H1 (cell line): ENCODE measurements around the gene ZNF644. TPM values are rescaled to one million over a fixed set of nuclear protein-coding genes. Genes with fewer than 3 reads are reported as not detected.

Experiments used
- CTCF ChIA-PET: fragments of 300-600 bp; sonication (Branson Sonifier 250); formaldehyde crosslinking; loops from one replicate; lab custom pipeline; 2021; ENCODE audit not compliant: partially characterized antibody; lab: Charles Lee
- POLR2A ChIA-PET: fragments of 300-600 bp; sonication (Branson Sonifier 250); formaldehyde crosslinking; loops from one replicate; lab custom pipeline; 2021; ENCODE audit warnings: inconsistent platforms; ENCODE audit not compliant: partially characterized antibody; lab: Charles Lee
- DNase-seq, 2 experiments: peaks; one replicate each; pipeline versions ENCODE4 v3.0.0 to v3.0.0-alpha.2; 2010 to 2022; ENCODE audit warnings: low spot score in 2 of 2, low read depth in 1 of 2, mixed read lengths in 1 of 2
- FAIRE-seq: peaks from 2 replicates; lab custom pipeline; 2011; peaks lifted over from hg19 to GRCh38; lab: Jason Lieb, UNC
- H2AFZ ChIP-seq: 2 replicates; pipeline ENCODE4 v1.8.1; 2012; ENCODE audit warnings: low read length, inconsistent platforms
- H2AK5ac ChIP-seq: 2 replicates; pipeline ENCODE4 v1.6.1; 2013; ENCODE audit warnings: low read depth, low read length
- H2BK120ac ChIP-seq: replicated peaks from 2 replicates; pipeline ENCODE3; 2013; ENCODE audit warnings: low read depth, low read length, inconsistent platforms
- H2BK12ac ChIP-seq: 2 replicates; pipeline ENCODE4 v1.6.1; 2013; ENCODE audit warnings: low read depth, low read length
- H2BK15ac ChIP-seq: 2 replicates; pipeline ENCODE4 v1.6.1; 2013; ENCODE audit warnings: low read length
- H2BK20ac ChIP-seq: 2 replicates; pipeline ENCODE4 v1.6.1; 2013; ENCODE audit warnings: low read length
- H2BK5ac ChIP-seq: 2 replicates; pipeline ENCODE4 v1.6.1; 2013; ENCODE audit warnings: low read depth, low read length
- H3K14ac ChIP-seq: 2 replicates; pipeline ENCODE4 v1.6.1; 2013; ENCODE audit warnings: inconsistent platforms; ENCODE audit not compliant: insufficient read length
- H3K18ac ChIP-seq: 2 replicates; pipeline ENCODE4 v1.6.1; 2013; ENCODE audit warnings: low read length; ENCODE audit errors: extremely low read depth
- H3K23ac ChIP-seq: 2 replicates; pipeline ENCODE4 v1.6.1; 2013; ENCODE audit warnings: inconsistent platforms; ENCODE audit not compliant: insufficient read length
- H3K23me2 ChIP-seq: 2 replicates; pipeline ENCODE4 v1.6.1; 2013; ENCODE audit warnings: low read depth, low read length
- H3K27ac ChIP-seq: 2 replicates; pipeline ENCODE4 v1.6.1; 2011; ENCODE audit warnings: low read depth, low read length, inconsistent platforms
- H3K27me3 ChIP-seq, 4 experiments: replicated peaks in 1 of 4; 1 replicate in 1 of 4; 2 replicates in 3 of 4; pipeline versions ENCODE4 v1.6.1 to v1.8.1; 2011 to 2013; ENCODE audit warnings: low read length in 3 of 4, mild to moderate bottlenecking in 3 of 4, inconsistent platforms in 2 of 4, mixed read lengths in 2 of 4, moderate library complexity in 1 of 4; ENCODE audit not compliant: control insufficient read depth in 3 of 4, insufficient read depth in 3 of 4; ENCODE audit errors: extremely low read depth in 1 of 4
- H3K36me3 ChIP-seq, 4 experiments: 2 replicates each; pipeline versions ENCODE4 v1.6.1 to v1.8.1; 2011 to 2013; ENCODE audit warnings: mild to moderate bottlenecking in 4 of 4, low read length in 3 of 4, moderate library complexity in 2 of 4, control low read depth in 1 of 4, inconsistent platforms in 1 of 4; ENCODE audit not compliant: insufficient read depth in 4 of 4, control insufficient read depth in 2 of 4
- H3K4ac ChIP-seq: replicated peaks from 2 replicates; pipeline ENCODE3; 2013; ENCODE audit warnings: low read length, low read depth, mixed read lengths, inconsistent platforms; ENCODE audit not compliant: insufficient read length
- H3K4me1 ChIP-seq, 4 experiments: replicated peaks in 1 of 4; 1 replicate in 1 of 4; 2 replicates in 3 of 4; pipeline versions ENCODE4 v1.6.1 to v1.8.1; 2011 to 2013; ENCODE audit warnings: low read length in 3 of 4, inconsistent platforms in 2 of 4, mixed read lengths in 1 of 4; ENCODE audit not compliant: insufficient read depth in 4 of 4, control insufficient read depth in 3 of 4
- H3K4me2 ChIP-seq, 2 experiments: 2 replicates each; pipeline versions ENCODE4 v1.6.1 to v1.8.1; 2011 to 2013; ENCODE audit warnings: low read depth in 2 of 2, low read length in 2 of 2, control low read depth in 1 of 2, inconsistent platforms in 1 of 2, mild to moderate bottlenecking in 1 of 2; ENCODE audit not compliant: insufficient read depth in 1 of 2
- H3K4me3 ChIP-seq, 4 experiments: fragments of 200-600, 300-600 bp in 1 of 4; sonication (generic), shearing (Covaris generic), sonication (Bioruptor Twin) in 1 of 4; 2 replicates each; pipeline versions ENCODE4 v1.5.1 to v1.8.1; 2011 to 2016; ENCODE audit warnings: low read length in 4 of 4, low read depth in 3 of 4, control low read depth in 2 of 4, inconsistent platforms in 2 of 4, mild to moderate bottlenecking in 2 of 4, mixed read lengths in 1 of 4, moderate library complexity in 1 of 4; ENCODE audit not compliant: insufficient read depth in 2 of 4; ENCODE audit errors: extremely low read depth in 1 of 4
- H3K56ac ChIP-seq: replicated peaks from 2 replicates; pipeline ENCODE3; 2013; ENCODE audit warnings: low read depth, mild to moderate bottlenecking, mixed read lengths, low read length, inconsistent platforms; ENCODE audit not compliant: insufficient read length
- H3K79me1 ChIP-seq: 2 replicates; pipeline ENCODE4 v1.6.1; 2013; ENCODE audit warnings: low read depth, low read length, control low read depth
- H3K79me2 ChIP-seq, 2 experiments: 2 replicates each; pipeline versions ENCODE4 v1.6.1 to v1.8.1; 2012 to 2013; ENCODE audit warnings: low read length in 2 of 2, mild to moderate bottlenecking in 2 of 2, inconsistent platforms in 1 of 2; ENCODE audit not compliant: insufficient read depth in 2 of 2, control insufficient read depth in 1 of 2
- H3K9ac ChIP-seq, 4 experiments: replicated peaks in 1 of 4; 1 replicate in 1 of 4; 2 replicates in 3 of 4; pipeline versions ENCODE4 v1.6.1 to v1.8.1; 2011 to 2013; ENCODE audit warnings: low read depth in 3 of 4, low read length in 3 of 4, control low read depth in 2 of 4, mild to moderate bottlenecking in 2 of 4, moderate library complexity in 2 of 4, inconsistent platforms in 1 of 4; ENCODE audit errors: extremely low read depth in 1 of 4
- H3K9me3 ChIP-seq, 2 experiments: 2 replicates each; pipeline versions ENCODE4 v1.6.1 to v1.8.1; 2012 to 2013; ENCODE audit warnings: mild to moderate bottlenecking in 2 of 2, moderate library complexity in 2 of 2, control low read depth in 1 of 2, inconsistent platforms in 1 of 2, low read depth in 1 of 2, low read length in 1 of 2, mixed read lengths in 1 of 2; ENCODE audit not compliant: insufficient read depth in 2 of 2
- H4K20me1 ChIP-seq, 2 experiments: replicated peaks in 1 of 2; 2 replicates each; pipeline versions ENCODE3 to v1.8.1; 2011 to 2013; ENCODE audit warnings: inconsistent platforms in 2 of 2, low read length in 2 of 2, mild to moderate bottlenecking in 1 of 2; ENCODE audit not compliant: insufficient read depth in 2 of 2, control insufficient read depth in 1 of 2
- H4K5ac ChIP-seq: 2 replicates; pipeline ENCODE4 v1.6.1; 2013; ENCODE audit warnings: low read length, low read depth, mixed read lengths, inconsistent platforms; ENCODE audit not compliant: insufficient read length
- H4K8ac ChIP-seq: 2 replicates; pipeline ENCODE4 v1.8.0; 2013; ENCODE audit warnings: mild to moderate bottlenecking, moderate library complexity, low read length, inconsistent platforms; ENCODE audit not compliant: insufficient read depth; ENCODE audit errors: extremely low read depth
- H4K91ac ChIP-seq: replicated peaks from 2 replicates; pipeline ENCODE3; 2013; ENCODE audit warnings: low read length, mixed read lengths, inconsistent platforms; ENCODE audit not compliant: insufficient read length
- ASH2L ChIP-seq: fragments of 200-600, 300-600 bp; sonication (generic); IDR thresholded peaks from one replicate; pipeline ENCODE4 v1.7.1; 2017; ENCODE audit warnings: low read length
- ATF2 ChIP-seq: IDR thresholded peaks from 2 replicates; pipeline ENCODE4 v1.6.1; 2012; ENCODE audit warnings: low read length, inconsistent platforms
- ATF3 ChIP-seq: IDR thresholded peaks from 2 replicates; pipeline ENCODE4 v1.6.1; 2011; ENCODE audit warnings: low read depth, mild to moderate bottlenecking, low read length; ENCODE audit not compliant: insufficient read depth
- CEBPB ChIP-seq: IDR thresholded peaks from 2 replicates; pipeline ENCODE4 v1.6.1; 2012; ENCODE audit warnings: low read depth, low read length
- CHD2 ChIP-seq: IDR thresholded peaks from 2 replicates; pipeline ENCODE4 v1.6.1; 2012; ENCODE audit warnings: low read length, improper control_type of control experiment
- HDAC2 ChIP-seq, 2 experiments: fragments of 300-600 bp in 1 of 2; sonication (generic) in 1 of 2; IDR thresholded peaks; 2 replicates each; pipeline ENCODE4 v1.6.1; 2011 to 2012; ENCODE audit warnings: low read depth in 2 of 2, low read length in 2 of 2, mild to moderate bottlenecking in 2 of 2, moderate library complexity in 2 of 2, borderline replicate concordance in 1 of 2, inconsistent platforms in 1 of 2
- HDAC6 ChIP-seq: IDR thresholded peaks from one replicate; pipeline ENCODE4 v1.7.1; 2012; ENCODE audit warnings: low read depth, mild to moderate bottlenecking, inconsistent platforms, low read length, moderate library complexity
- RXRA ChIP-seq: IDR thresholded peaks from 2 replicates; pipeline ENCODE4 v1.6.1; 2011; ENCODE audit warnings: low read depth, mild to moderate bottlenecking, low read length, moderate library complexity; ENCODE audit not compliant: insufficient read depth
- SP1 ChIP-seq: IDR thresholded peaks from 2 replicates; pipeline ENCODE4 v1.6.1; 2011; ENCODE audit warnings: low read depth, low read length
- WGBS, 2 experiments: shearing (Covaris generic) in 1 of 2; methylation state at CpG; one replicate each; pipeline versions ENCODE4 v1.1.6 to v1.1.7; 2013 to 2015; ENCODE audit warnings: low lambda C conversion rate in 2 of 2, mixed read lengths in 2 of 2, inconsistent platforms in 1 of 2, low coverage in 1 of 2, missing lambda C conversion rate in 1 of 2; ENCODE audit not compliant: insufficient replicate concordance in 2 of 2, insufficient coverage in 1 of 2, insufficient read length in 1 of 2; ENCODE audit errors: extremely low coverage in 1 of 2, missing lambda C conversion rate in 1 of 2; 5-methylcytosine and 5-hydroxymethylcytosine counted together
- polyA plus RNA-seq, 7 experiments: library from polyadenylated mRNA; depleted of rRNA in 3 of 7; stranded (reverse) in 5 of 7; unstranded in 2 of 7; fragments of >200 nt in 5 of 7; fragments of 200-250 nt in 2 of 7; gene quantifications; 1 replicate in 5 of 7; 2 replicates in 1 of 7; 4 replicates in 1 of 7; pipeline versions ENCODE4 v1.2.1 to v1.2.3, GENCODE V29; 2011 to 2013; ENCODE audit warnings: missing spikeins in 2 of 7, mixed read lengths in 2 of 7
- total RNA-seq: library from RNA; stranded (reverse); fragmentation: NEBNext Ultra II Directional; extraction: Animal tissue kit (Norgen Biotek cat#: 25700); gene quantifications from 2 replicates; pipeline ENCODE4 v1.2.1, GENCODE V29; 2021

Gene ZNF644
- total and polyA plus RNA-seq, 2 of the 8 experiments (the other 6 are each of a cell fraction or from before 2014, with no cell fraction given): 14.5 to 93.5 TPM

- CTCF ChIA-PET: interaction anchor here (0.9 to 1.1 kb wide), 2 partner anchors 21 to 343 kb away, joined by 3 read pairs; no protein-coding TSS in a partner anchor
- Histone ChIP-seq H4K20me1 (no peaks in the 10 kb centered on the region), H2BK120ac (no peak overlapping the region), H2BK15ac (no peak overlapping the region), H3K14ac (no peak overlapping the region), H3K56ac (no peak overlapping the region), H2BK5ac (no peak overlapping the region), H3K4me2 (no peak overlapping the region), H3K36me3 (no peaks in the 10 kb centered on the region), H2AFZ (peak overlapping the region; percentile 88), H2AK5ac (no peak overlapping the region), H2BK20ac (no peak overlapping the region), H3K4me3 (no peak overlapping the region), H3K79me2 (no peaks in the 10 kb centered on the region), H3K79me1 (no peaks in the 10 kb centered on the region), H4K8ac (no peak overlapping the region), H3K18ac (no peak overlapping the region), H4K91ac (no peak overlapping the region), H3K27me3 (no peaks in the 10 kb centered on the region), H3K4ac (no peak overlapping the region), H3K9me3 (no peaks in the 10 kb centered on the region), H3K9ac (no peak overlapping the region), H3K23ac (no peak overlapping the region), H3K23me2 (no peaks in the 10 kb centered on the region; the same call in 1 of the 2 replicates), H3K4me1 (peaks cover 0 to 10% (median 2%) of the 10 kb centered on the region in 4 experiments; a peak in 3 of 7 replicates), H3K27ac (no peak overlapping the region), H2BK12ac (no peak overlapping the region), H4K5ac (no peak overlapping the region)
- no peak for TF ChIP-seq ATF2
- no peak for TF ChIP-seq RXRA
- no peak for TF ChIP-seq ASH2L
- TF ChIP-seq ATF3: no peak
- TF ChIP-seq SP1: no peak
- no peak for TF ChIP-seq CEBPB
- no peak for TF ChIP-seq CHD2
- no peak for TF ChIP-seq HDAC2 (IDR thresholded peaks at IDR 0.05; ENCODE audit: borderline replicate concordance in 1 of 2, low read depth in 2 of 2, low read length in 2 of 2)
- no peak for TF ChIP-seq HDAC6
- peak in 1 of 2 experiments; percentile 2 for DNase-seq
- POLR2A ChIA-PET: interaction anchor here (0.7 to 1.5 kb wide), 2 partner anchors 44 to 46 kb away, joined by 3 to 4 read pairs; no protein-coding TSS in a partner anchor
- WGBS, 2 experiments: 28% methylated on average over 1 of the region's 1 CpG; no CpG with 5 or more reads in 1 of the 2 experiments
- FAIRE-seq: no peak
These were observed 44.7 kb upstream of the ZNF644 start for GRCh38 chr1:91066538-91066937.
